ENCODE data around the gene LPP.

- TF ChIP-seq POLR2A (IDR thresholded peaks at IDR 0.05; ENCODE audit: low read depth, low read length) (no peak), EZH2 (IDR thresholded peaks at IDR 0.05; ENCODE audit: borderline replicate concordance, control insufficient read depth, low read depth, low read length) (no peak), E2F4 (IDR thresholded peaks at IDR 0.05; ENCODE audit: low read depth, low read length) (no peak), IRF3 (IDR thresholded peaks at IDR 0.05) (no peak), CTCF (IDR thresholded peaks at IDR 0.05 in 2 of 3, conservative IDR thresholded peaks at IDR 0.05 in 1 of 3; ENCODE audit: control insufficient read depth in 2 of 3, extremely low read depth in 1 of 3, insufficient read depth in 1 of 3, low read depth in 3 of 3, low read length in 3 of 3) (no peak), ZZZ3 (IDR thresholded peaks at IDR 0.05; ENCODE audit: control insufficient read depth, insufficient read length, low read depth) (no peak), ZBTB11 (CRISPR knock-in tag; IDR thresholded peaks at IDR 0.05) (no peak), ZNF384 (IDR thresholded peaks at IDR 0.05; ENCODE audit: borderline replicate concordance, low read depth, low read length) (no peak), SKIL (IDR thresholded peaks at IDR 0.05; ENCODE audit: low read depth, poor library complexity, severe bottlenecking) (no peak)
These were observed 58.5 kb downstream of the LPP start for GRCh38 chr3:188212308-188212969.

Measured in GM12878 (cell line).